Activated T-cell treated with anti-CD3 and anti-CD28 coated beads, Interleukin-2, amount 50 U/mL, for 72 hours (primary cell): ENCODE data around the gene PDE1A. TPM values are rescaled to one million over a fixed set of nuclear protein-coding genes. Genes with fewer than 3 reads are reported as not detected.

Source experiments
- ATAC-seq, 2 donors: fragments of 150-1000 bp; cut with Tn5 transposase; replicated peaks in 1 of 2; 2 replicates each; pipeline ENCODE4 v1.10.0; 2021; ENCODE audit warnings: moderate library complexity in 2 of 2, mild to moderate bottlenecking in 1 of 2
- DNase-seq, 2 donors: peaks; one replicate each; pipeline ENCODE4 v3.0.0; 2021 to 2022; ENCODE audit warnings: mixed read lengths in 1 of 2
- H3K27ac Mint-ChIP-seq: one replicate; pipeline ENCODE4 v1.8.0; 2022; ENCODE audit warnings: mild to moderate bottlenecking, moderate library complexity, mixed read lengths
- H3K27me3 Mint-ChIP-seq: one replicate; pipeline ENCODE4 v1.8.0; 2022; ENCODE audit warnings: low read depth, mixed read lengths
- H3K36me3 Mint-ChIP-seq, 2 donors: one replicate each; pipeline ENCODE4 v1.8.0; 2022; ENCODE audit warnings: mixed read lengths in 2 of 2, mild to moderate bottlenecking in 1 of 2; ENCODE audit not compliant: insufficient read depth in 2 of 2
- H3K4me1 Mint-ChIP-seq: one replicate; pipeline ENCODE4 v1.8.0; 2022; ENCODE audit warnings: low read depth, mixed read lengths
- H3K4me3 Mint-ChIP-seq, 2 donors: one replicate each; pipeline ENCODE4 v1.8.0; 2022; ENCODE audit warnings: mild to moderate bottlenecking in 2 of 2, mixed read lengths in 2 of 2, moderate library complexity in 2 of 2
- H3K9me3 Mint-ChIP-seq, 2 donors: one replicate each; pipeline ENCODE4 v1.8.0; 2022; ENCODE audit warnings: mixed read lengths in 2 of 2
- total RNA-seq, 2 donors: library from RNA; stranded (reverse); gene quantifications; one replicate each; pipeline ENCODE4 v1.2.3, GENCODE V29; 2022

The PDE1A gene
- total RNA-seq, 2 donors from 2014 or later: not detected

- H3K9me3 Mint-ChIP-seq: peaks cover 3 to 6% of the 10 kb centered on the region in 2 donors
- H3K36me3 Mint-ChIP-seq: no peaks in the 10 kb centered on the region
- H3K27me3 Mint-ChIP-seq: no peaks in the 10 kb centered on the region
- H3K27ac Mint-ChIP-seq: no peak overlapping the region
- no peak overlapping the region for H3K4me3 Mint-ChIP-seq
- ATAC-seq (no peak), DNase-seq (no peak)
- no peaks in the 10 kb centered on the region for H3K4me1 Mint-ChIP-seq
Measured at GRCh38 chr2:182432051-182432450, 5.2 kb upstream of the PDE1A start.

- H3K27ac Mint-ChIP-seq: no peak overlapping the region
- H3K27me3 Mint-ChIP-seq: no peaks in the 10 kb centered on the region
Measured at GRCh38 chr2:182428476-182428875, 1.6 kb upstream of the PDE1A start.

GRCh38 chr2:182426082-182426917 is 536 bp downstream of the PDE1A start:
- Mint-ChIP-seq H3K27me3 (no peaks in the 10 kb centered on the region), H3K27ac (no peak overlapping the region), H3K4me1 (no peaks in the 10 kb centered on the region), H3K4me3 (no peak overlapping the region), H3K36me3 (no peaks in the 10 kb centered on the region), H3K9me3 (peaks cover 0 to 1% of the 10 kb centered on the region in 2 donors)
- DNase-seq: no peak
- ATAC-seq: no peak

More at GRCh38 chr2:182428476-182428875, 1.6 kb upstream of the PDE1A start:
- peaks cover 0 to 6% of the 10 kb centered on the region in 2 donors for H3K9me3 Mint-ChIP-seq
- no peaks in the 10 kb centered on the region for H3K4me1 Mint-ChIP-seq
- no peaks in the 10 kb centered on the region for H3K36me3 Mint-ChIP-seq
- H3K4me3 Mint-ChIP-seq: no peak overlapping the region
- DNase-seq: no peak
- no peak for ATAC-seq

GRCh38 chr2:182422864-182423263 is 4.0 kb downstream of the PDE1A start:
- no peak for DNase-seq
- H3K9me3 Mint-ChIP-seq: no peaks in the 10 kb centered on the region
- H3K27ac Mint-ChIP-seq: no peak overlapping the region
- ATAC-seq: no peak
- H3K36me3 Mint-ChIP-seq: no peaks in the 10 kb centered on the region
- no peaks in the 10 kb centered on the region for H3K27me3 Mint-ChIP-seq
- no peaks in the 10 kb centered on the region for H3K4me1 Mint-ChIP-seq
- H3K4me3 Mint-ChIP-seq: no peak overlapping the region

GRCh38 chr2:182420669-182421068 is 6.2 kb downstream of the PDE1A start:
- no peaks in the 10 kb centered on the region for H3K9me3 Mint-ChIP-seq
- H3K36me3 Mint-ChIP-seq: no peaks in the 10 kb centered on the region
- DNase-seq (no peak), ATAC-seq (no peak)
- H3K4me3 Mint-ChIP-seq: no peak overlapping the region
- no peaks in the 10 kb centered on the region for H3K27me3 Mint-ChIP-seq
- no peaks in the 10 kb centered on the region for H3K4me1 Mint-ChIP-seq
- no peak overlapping the region for H3K27ac Mint-ChIP-seq

- DNase-seq (no peak), ATAC-seq (no peak)
- Mint-ChIP-seq H3K27me3 (no peaks in the 10 kb centered on the region), H3K36me3 (no peaks in the 10 kb centered on the region), H3K9me3 (no peaks in the 10 kb centered on the region), H3K27ac (no peak overlapping the region), H3K4me3 (no peak overlapping the region), H3K4me1 (no peaks in the 10 kb centered on the region)
Measured at GRCh38 chr2:182416861-182417260, 10.0 kb downstream of the PDE1A start.

GRCh38 chr2:182416191-182416590 is 10.6 kb downstream of the PDE1A start:
- Mint-ChIP-seq H3K4me1 (no peaks in the 10 kb centered on the region), H3K27me3 (no peaks in the 10 kb centered on the region), H3K9me3 (no peaks in the 10 kb centered on the region), H3K27ac (no peak overlapping the region), H3K4me3 (no peak overlapping the region), H3K36me3 (no peaks in the 10 kb centered on the region)
- no peak for ATAC-seq
- no peak for DNase-seq

GRCh38 chr2:182415771-182416170 is 11.1 kb downstream of the PDE1A start:
- Mint-ChIP-seq H3K27me3 (no peaks in the 10 kb centered on the region), H3K9me3 (no peaks in the 10 kb centered on the region), H3K27ac (no peak overlapping the region), H3K4me3 (no peak overlapping the region), H3K36me3 (no peaks in the 10 kb centered on the region), H3K4me1 (no peaks in the 10 kb centered on the region)
- no peak for ATAC-seq
- DNase-seq: no peak

GRCh38 chr2:182412858-182413257 is 14.0 kb downstream of the PDE1A start:
- Mint-ChIP-seq H3K4me1 (no peaks in the 10 kb centered on the region), H3K4me3 (no peak overlapping the region), H3K27me3 (no peaks in the 10 kb centered on the region), H3K27ac (no peak overlapping the region), H3K9me3 (peaks cover 0 to 4% of the 10 kb centered on the region in 2 donors), H3K36me3 (no peaks in the 10 kb centered on the region)
- ATAC-seq: no peak
- no peak for DNase-seq

- H3K27ac Mint-ChIP-seq: no peak overlapping the region
- ATAC-seq: no peak
- H3K4me1 Mint-ChIP-seq: no peaks in the 10 kb centered on the region
- no peak overlapping the region for H3K4me3 Mint-ChIP-seq
- peaks cover 0 to 4% of the 10 kb centered on the region in 2 donors for H3K9me3 Mint-ChIP-seq
- DNase-seq: no peak
- H3K27me3 Mint-ChIP-seq: no peaks in the 10 kb centered on the region
- no peaks in the 10 kb centered on the region for H3K36me3 Mint-ChIP-seq
Measured at GRCh38 chr2:182410120-182410519, 16.7 kb downstream of the PDE1A start.

GRCh38 chr2:182406221-182406620 is 20.6 kb downstream of the PDE1A start:
- no peaks in the 10 kb centered on the region for H3K27me3 Mint-ChIP-seq
- no peaks in the 10 kb centered on the region for H3K36me3 Mint-ChIP-seq
- ATAC-seq (no peak), DNase-seq (no peak)
- H3K4me1 Mint-ChIP-seq: no peaks in the 10 kb centered on the region
- H3K27ac Mint-ChIP-seq: no peak overlapping the region
- no peak overlapping the region for H3K4me3 Mint-ChIP-seq
- H3K9me3 Mint-ChIP-seq: peaks cover 0 to 4% of the 10 kb centered on the region in 2 donors

GRCh38 chr2:182404975-182405561 is 21.8 kb downstream of the PDE1A start:
- ATAC-seq (no peak), DNase-seq (no peak)
- Mint-ChIP-seq H3K9me3 (peaks cover 0 to 4% of the 10 kb centered on the region in 2 donors), H3K27ac (no peak overlapping the region), H3K4me1 (no peaks in the 10 kb centered on the region), H3K36me3 (no peaks in the 10 kb centered on the region), H3K27me3 (no peaks in the 10 kb centered on the region), H3K4me3 (no peak overlapping the region)

- Mint-ChIP-seq H3K9me3 (peaks cover 0 to 3% of the 10 kb centered on the region in 2 donors), H3K4me3 (no peak overlapping the region), H3K27ac (no peak overlapping the region)
Measured at GRCh38 chr2:182404092-182404491, 22.7 kb downstream of the PDE1A start.

More at GRCh38 chr2:182404092-182404491, 22.7 kb downstream of the PDE1A start:
- Mint-ChIP-seq H3K36me3 (no peaks in the 10 kb centered on the region), H3K27me3 (no peaks in the 10 kb centered on the region), H3K4me1 (no peaks in the 10 kb centered on the region)
- ATAC-seq: no peak
- no peak for DNase-seq
